Mesothelial cell of epicardium (in vitro differentiated cells): ENCODE results near the gene SIPA1L3. TPM values are rescaled to one million over a fixed set of nuclear protein-coding genes. Genes with fewer than 3 reads are reported as not detected.
"Not testable (repeated sequence)": the region's sequence is repeated elsewhere in the genome, so short reads cannot be mapped to it uniquely, and the experiment has no call there.

ENCODE experiments used
- DNase-seq, 2 experiments: peaks; one replicate each; pipeline ENCODE4 v3.0.0; 2021; ENCODE audit warnings: low spot score in 2 of 2; ENCODE audit not compliant: unreplicated experiment in 2 of 2
- H3K27ac Mint-ChIP-seq: 2 replicates; pipeline ENCODE4 v1.8.0; 2021; ENCODE audit warnings: mixed read lengths
- H3K27me3 Mint-ChIP-seq: 2 replicates; pipeline ENCODE4 v1.8.0; 2021; ENCODE audit warnings: low read depth, mixed read lengths
- H3K36me3 Mint-ChIP-seq: 2 replicates; pipeline ENCODE4 v1.8.0; 2021; ENCODE audit warnings: mixed read lengths
- H3K4me1 Mint-ChIP-seq: 2 replicates; pipeline ENCODE4 v1.8.0; 2021; ENCODE audit warnings: mixed read lengths
- H3K4me3 Mint-ChIP-seq: 2 replicates; pipeline ENCODE4 v1.8.0; 2021; ENCODE audit warnings: mild to moderate bottlenecking, moderate library complexity, mixed read lengths
- H3K9me3 Mint-ChIP-seq: 2 replicates; pipeline ENCODE4 v1.8.0; 2021; ENCODE audit warnings: mixed read lengths
- CTCF ChIP-seq: fragments of 200-600 bp; sonication (generic); IDR thresholded peaks from one replicate; pipeline ENCODE4 v1.5.0; 2021; ENCODE audit warnings: antibody characterized with exemption; ENCODE audit not compliant: unreplicated experiment
- total RNA-seq: library from RNA; stranded (reverse); gene quantifications from 3 replicates; pipeline ENCODE4 v1.2.1, GENCODE V29; 2021

Gene SIPA1L3
- total RNA-seq, 1 donor from 2014 or later = 58.2 TPM

GRCh38 chr19:38023671-38024541 lies 116.9 kb downstream of the SIPA1L3 start:
- Mint-ChIP-seq H3K4me1 (peaks cover 33% of the 10 kb centered on the region), H3K4me3 (no peak overlapping the region), H3K27ac (peak overlapping the region; percentile 95), H3K36me3 (no peaks in the 10 kb centered on the region), H3K9me3 (no peaks in the 10 kb centered on the region), H3K27me3 (no peaks in the 10 kb centered on the region)
- TF ChIP-seq CTCF = no peak
- DNase-seq = no peak

DNA sequence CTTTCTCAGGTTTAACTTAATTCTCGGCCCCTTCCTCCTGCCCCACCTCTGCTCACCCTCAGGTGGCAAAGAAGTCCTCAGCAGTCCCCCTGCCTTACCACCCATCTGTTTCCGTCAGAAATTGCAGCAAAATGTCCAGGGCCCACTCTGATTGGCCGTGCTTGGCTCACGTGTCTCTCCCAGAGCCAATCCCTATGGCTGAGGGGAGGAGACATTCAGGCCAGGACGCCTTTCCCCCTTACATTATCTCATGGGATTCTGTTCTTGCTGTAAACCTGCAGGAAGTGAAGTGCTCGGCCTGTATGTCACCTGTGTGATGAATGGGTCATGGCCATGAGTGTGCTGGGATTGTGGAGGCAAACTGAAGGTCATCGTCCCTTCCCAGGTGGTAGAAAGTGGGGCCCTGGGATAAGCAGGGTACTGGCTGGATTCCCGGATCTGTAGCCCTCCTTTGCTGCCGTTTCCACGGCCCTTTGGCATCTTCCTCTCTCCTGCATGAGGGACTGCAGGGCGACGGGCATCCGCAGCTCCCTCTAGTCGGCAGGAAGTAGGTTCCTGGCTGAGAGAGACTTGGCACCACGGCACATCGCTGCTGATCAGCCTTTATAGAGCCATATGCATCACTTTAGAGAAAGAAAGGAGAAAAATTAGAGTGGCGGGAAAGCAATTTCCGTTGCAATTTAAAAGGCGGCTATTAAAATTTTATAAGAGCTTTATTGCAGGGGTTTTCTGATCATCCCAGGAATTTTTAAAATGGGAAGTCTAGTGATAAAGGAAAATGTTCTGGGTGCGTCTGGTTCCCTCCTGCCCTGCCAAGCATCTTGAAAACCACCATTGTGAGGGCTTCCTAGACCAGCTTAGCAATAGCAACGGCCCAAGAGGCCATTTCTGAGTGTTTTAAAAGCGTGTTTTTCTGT lies 118.2 kb downstream of the SIPA1L3 start:
- DNase-seq = no peak
- peaks cover 33% of the 10 kb centered on the region for H3K4me1 Mint-ChIP-seq

GRCh38 chr19:38025909-38026307 lies 118.9 kb downstream of the SIPA1L3 start:
- Mint-ChIP-seq H3K27me3 (no peaks in the 10 kb centered on the region), H3K36me3 (peaks cover 9% of the 10 kb centered on the region), H3K9me3 (peaks cover under 1% of the 10 kb centered on the region), H3K4me1 (peaks cover 33% of the 10 kb centered on the region), H3K27ac (no peak overlapping the region), H3K4me3 (no peak overlapping the region)
- no peak for DNase-seq
- no peak for TF ChIP-seq CTCF

More for the DNA sequence above, 118.2 kb downstream of the SIPA1L3 start:
- Mint-ChIP-seq H3K27ac (peak overlapping the region; percentile 95), H3K4me3 (no peak overlapping the region), H3K27me3 (no peaks in the 10 kb centered on the region), H3K9me3 (no peaks in the 10 kb centered on the region), H3K36me3 (peaks cover 4% of the 10 kb centered on the region)
- TF ChIP-seq CTCF = no peak

DNA sequence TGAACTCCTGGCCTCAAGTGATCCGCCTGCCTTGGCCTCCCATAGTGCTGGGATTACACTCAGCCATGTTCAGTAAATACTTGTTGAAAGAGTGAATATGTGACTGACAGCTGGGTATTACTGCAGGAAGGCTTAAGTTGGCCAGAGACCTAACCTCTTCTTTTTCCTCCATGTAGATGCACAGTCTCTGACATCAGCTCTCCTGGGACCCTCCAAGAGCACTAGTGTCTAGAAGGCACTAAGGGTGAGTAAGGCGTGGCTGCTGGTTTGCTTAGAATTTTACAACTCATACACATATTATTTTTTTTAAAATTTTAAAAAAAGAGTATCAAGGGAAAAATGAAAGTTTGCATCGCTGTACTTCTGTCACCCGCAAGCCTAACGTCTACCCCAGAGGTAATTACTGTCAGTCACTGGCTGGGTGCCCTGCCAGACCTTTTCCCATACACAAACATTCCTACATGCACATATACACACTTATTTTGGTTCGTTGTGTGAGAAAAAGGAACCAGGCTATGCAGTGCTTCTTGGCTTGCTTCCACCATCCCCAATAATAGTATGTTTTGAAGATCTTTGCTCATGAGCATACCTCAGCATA lies 122.0 kb downstream of the SIPA1L3 start:
- no peak for TF ChIP-seq CTCF
- Mint-ChIP-seq H3K4me3 (no peak overlapping the region), H3K4me1 (peaks cover 32% of the 10 kb centered on the region), H3K27ac (no peak overlapping the region), H3K9me3 (peaks cover 6% of the 10 kb centered on the region), H3K36me3 (peaks cover 18% of the 10 kb centered on the region), H3K27me3 (no peaks in the 10 kb centered on the region)
- no peak for DNase-seq

GRCh38 chr19:38030001-38030400 lies 123.0 kb downstream of the SIPA1L3 start:
- Mint-ChIP-seq H3K36me3 (peaks cover 18% of the 10 kb centered on the region), H3K4me1 (peaks cover 25% of the 10 kb centered on the region)
- not testable (repeated sequence) for H3K9me3 Mint-ChIP-seq, H3K4me3 Mint-ChIP-seq, H3K27me3 Mint-ChIP-seq, H3K27ac Mint-ChIP-seq, DNase-seq
